Natural killer cell (primary cell): ENCODE measurements around the gene MAD1L1. TPM values are rescaled to one million over a fixed set of nuclear protein-coding genes. Genes with fewer than 3 reads are reported as not detected.

Source experiments
- ATAC-seq, 3 donors: fragments of 150-1000 bp in 2 of 3; fragments of 200-7000 bp in 1 of 3; cut with Tn5 transposase; 1 replicate in 1 of 3; 2 replicates in 2 of 3; pipeline ENCODE4 v1.10.0; 2021; ENCODE audit warnings: mild to moderate bottlenecking in 2 of 3, moderate library complexity in 2 of 3
- DNase-seq, 2 donors: peaks; one replicate each; pipeline versions ENCODE4 v3.0.0 to v3.0.0-alpha.2; 2013 to 2021; ENCODE audit warnings: mixed read lengths in 1 of 2
- H3K27ac ChIP-seq: one replicate; pipeline ENCODE4 v1.5.1; 2013; ENCODE audit warnings: mild to moderate bottlenecking, low read length
- H3K27me3 ChIP-seq: one replicate; pipeline ENCODE4 v1.6.1; 2013; ENCODE audit warnings: low read length; ENCODE audit not compliant: control insufficient read depth, insufficient read depth
- H3K36me3 ChIP-seq: one replicate; pipeline ENCODE4 v1.6.1; 2013; ENCODE audit warnings: low read length; ENCODE audit not compliant: control insufficient read depth, insufficient read depth
- H3K4me1 ChIP-seq: one replicate; pipeline ENCODE4 v1.6.1; 2013; ENCODE audit warnings: low read length; ENCODE audit not compliant: control insufficient read depth, insufficient read depth
- H3K4me3 ChIP-seq: one replicate; pipeline ENCODE4 v1.5.1; 2013; ENCODE audit warnings: low read length
- H3K9me3 ChIP-seq: one replicate; pipeline ENCODE4 v1.6.1; 2013; ENCODE audit warnings: low read length; ENCODE audit not compliant: control insufficient read depth, insufficient read depth
- H3K27ac Mint-ChIP-seq, 2 donors: one replicate each; pipeline ENCODE4 v1.8.0; 2022; ENCODE audit warnings: mild to moderate bottlenecking in 2 of 2, mixed read lengths in 2 of 2, moderate library complexity in 1 of 2
- H3K27me3 Mint-ChIP-seq, 2 donors: one replicate each; pipeline ENCODE4 v1.8.0; 2022; ENCODE audit warnings: low read depth in 2 of 2, mixed read lengths in 2 of 2
- H3K36me3 Mint-ChIP-seq: one replicate; pipeline ENCODE4 v1.8.0; 2022; ENCODE audit warnings: mixed read lengths
- H3K4me1 Mint-ChIP-seq, 2 donors: one replicate each; pipeline ENCODE4 v1.8.0; 2022; ENCODE audit warnings: mixed read lengths in 2 of 2
- H3K4me3 Mint-ChIP-seq: one replicate; pipeline ENCODE4 v1.8.0; 2022; ENCODE audit warnings: mild to moderate bottlenecking, moderate library complexity, mixed read lengths
- H3K9me3 Mint-ChIP-seq, 2 donors: one replicate each; pipeline ENCODE4 v1.8.0; 2022; ENCODE audit warnings: mixed read lengths in 2 of 2
- WGBS: methylation state at CpG from one replicate; pipeline ENCODE4 v1.1.7; 2013; ENCODE audit warnings: missing lambda C conversion rate; ENCODE audit not compliant: insufficient coverage; 5-methylcytosine and 5-hydroxymethylcytosine counted together
- intact Hi-C: fragments of 100-400 bp; cut with micrococcal nuclease; formaldehyde crosslinking; loops from one replicate; pipeline ENCODE4 v1.14.2; 2022
- total RNA-seq, 4 donors: library from RNA; stranded (reverse); fragments of 120-200 nt in 1 of 4; gene quantifications; one replicate each; pipeline versions ENCODE4 v1.2.3 to v1.2.4, GENCODE V29; 2013 to 2022
- TF ChIP-seq, protein P1 (sequence below): fragments of 200-600 bp; IDR thresholded peaks from one replicate; pipeline ENCODE4 v1.8.0; 2022; ENCODE audit warnings: antibody characterized with exemption

MAD1L1 gene
- total RNA-seq, 3 donors from 2014 or later (not counting 1 experiment from before 2014, with no cell fraction given), result 53.6 to 81.2 (median 77.4) TPM

- H3K27ac ChIP-seq, result no peak overlapping the region
- Mint-ChIP-seq H3K27ac (no peak overlapping the region), H3K4me3 (no peak overlapping the region), H3K9me3 (no peaks in the 10 kb centered on the region), H3K4me1 (peaks cover 14 to 33% of the 10 kb centered on the region in 2 donors), H3K27me3 (no peaks in the 10 kb centered on the region), H3K36me3 (no peaks in the 10 kb centered on the region)
- TF ChIP-seq, protein P1, sequence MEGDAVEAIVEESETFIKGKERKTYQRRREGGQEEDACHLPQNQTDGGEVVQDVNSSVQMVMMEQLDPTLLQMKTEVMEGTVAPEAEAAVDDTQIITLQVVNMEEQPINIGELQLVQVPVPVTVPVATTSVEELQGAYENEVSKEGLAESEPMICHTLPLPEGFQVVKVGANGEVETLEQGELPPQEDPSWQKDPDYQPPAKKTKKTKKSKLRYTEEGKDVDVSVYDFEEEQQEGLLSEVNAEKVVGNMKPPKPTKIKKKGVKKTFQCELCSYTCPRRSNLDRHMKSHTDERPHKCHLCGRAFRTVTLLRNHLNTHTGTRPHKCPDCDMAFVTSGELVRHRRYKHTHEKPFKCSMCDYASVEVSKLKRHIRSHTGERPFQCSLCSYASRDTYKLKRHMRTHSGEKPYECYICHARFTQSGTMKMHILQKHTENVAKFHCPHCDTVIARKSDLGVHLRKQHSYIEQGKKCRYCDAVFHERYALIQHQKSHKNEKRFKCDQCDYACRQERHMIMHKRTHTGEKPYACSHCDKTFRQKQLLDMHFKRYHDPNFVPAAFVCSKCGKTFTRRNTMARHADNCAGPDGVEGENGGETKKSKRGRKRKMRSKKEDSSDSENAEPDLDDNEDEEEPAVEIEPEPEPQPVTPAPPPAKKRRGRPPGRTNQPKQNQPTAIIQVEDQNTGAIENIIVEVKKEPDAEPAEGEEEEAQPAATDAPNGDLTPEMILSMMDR, result no peak
- H3K27me3 ChIP-seq, result no peaks in the 10 kb centered on the region
- no peak overlapping the region for H3K4me3 ChIP-seq
- intact Hi-C loops, result no loop called here
- peaks cover 13% of the 10 kb centered on the region for H3K4me1 ChIP-seq
- WGBS, result 97% methylated on average over 5 of the region's 5 CpGs
- H3K9me3 ChIP-seq, result no peaks in the 10 kb centered on the region
- DNase-seq (no peak), ATAC-seq (no peak)
- H3K36me3 ChIP-seq, result peaks cover 17% of the 10 kb centered on the region
Observed at GRCh38 chr7:1893451-1893850, 339.3 kb downstream of the MAD1L1 start.

DNA sequence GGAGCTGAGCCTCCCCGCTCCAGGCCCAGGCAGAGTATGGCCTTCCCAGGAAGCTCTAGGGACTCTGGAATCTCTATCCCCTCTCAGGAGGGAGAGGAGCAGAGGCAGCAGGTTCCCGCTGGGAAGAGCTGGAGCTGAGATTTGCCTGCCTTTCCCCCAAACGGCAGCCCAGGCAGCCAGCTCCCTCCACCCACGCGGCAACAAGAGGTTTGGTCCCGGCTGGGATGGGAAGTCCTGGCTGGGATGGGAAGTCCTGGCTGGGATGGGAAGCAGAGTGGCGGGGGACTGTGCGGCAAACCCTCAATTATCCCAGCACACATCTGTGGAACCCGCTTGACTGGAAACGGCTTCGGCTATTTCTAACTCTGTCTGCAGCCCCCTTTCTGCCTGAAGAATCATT is 339.7 kb downstream of the MAD1L1 start:
- no peaks in the 10 kb centered on the region for H3K9me3 ChIP-seq
- no peaks in the 10 kb centered on the region for H3K27me3 ChIP-seq
- Mint-ChIP-seq H3K9me3 (no peaks in the 10 kb centered on the region), H3K4me3 (no peak overlapping the region), H3K4me1 (peaks cover 14 to 31% of the 10 kb centered on the region in 2 donors), H3K27me3 (no peaks in the 10 kb centered on the region), H3K36me3 (no peaks in the 10 kb centered on the region), H3K27ac (no peak overlapping the region)
- H3K4me3 ChIP-seq, result no peak overlapping the region
- H3K4me1 ChIP-seq, result peaks cover 13% of the 10 kb centered on the region
- H3K36me3 ChIP-seq, result peaks cover 18% of the 10 kb centered on the region
- ATAC-seq (no peak), DNase-seq (no peak)
- TF ChIP-seq, protein P1, result no peak
- intact Hi-C loops, result no loop called here
- 96% methylated on average over 8 of the region's 11 CpGs for WGBS
- no peak overlapping the region for H3K27ac ChIP-seq

DNA sequence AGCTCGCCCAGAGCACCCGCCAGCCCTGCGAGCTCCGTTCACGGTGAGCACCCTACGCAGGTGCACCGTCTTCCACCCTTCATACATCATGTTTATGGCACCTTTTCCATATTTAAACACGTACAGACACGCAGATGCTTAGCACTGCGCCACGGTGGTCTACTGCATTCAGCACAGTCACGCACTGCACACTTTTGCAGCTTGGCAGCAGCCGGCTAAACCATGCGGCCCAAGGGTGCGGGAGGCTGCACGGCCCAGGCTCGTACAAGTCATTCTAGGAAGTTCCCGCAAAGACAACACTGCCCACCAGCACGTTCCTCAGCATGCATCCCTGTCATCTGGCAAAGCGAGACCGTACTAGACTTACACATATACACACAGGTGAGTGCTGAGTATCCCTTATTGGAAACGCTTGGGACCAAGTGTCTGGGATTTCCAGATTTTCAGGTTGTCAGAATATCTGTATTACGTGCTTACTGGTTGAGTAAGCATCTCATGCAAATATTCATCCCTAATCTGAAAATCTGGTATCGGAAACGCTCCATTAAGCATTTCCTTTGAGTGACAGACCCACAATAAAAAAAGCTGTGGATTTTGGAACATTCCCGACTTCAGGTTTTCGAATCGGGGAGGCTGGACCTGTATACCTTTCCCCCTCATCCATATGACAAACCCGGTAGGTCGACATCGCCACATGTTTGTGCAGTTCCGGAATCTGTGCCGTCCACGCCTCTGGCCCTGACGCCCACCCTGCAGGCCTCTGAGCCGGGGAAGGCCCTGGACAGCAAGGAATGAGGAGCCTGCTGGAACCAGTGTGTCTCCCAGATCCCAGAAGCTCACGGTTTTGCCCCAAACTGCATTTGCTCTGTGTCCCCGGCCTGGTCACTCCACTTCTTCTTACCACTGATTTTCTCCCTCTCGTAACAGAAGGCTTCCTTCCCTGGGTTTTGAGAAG is 340.5 kb downstream of the MAD1L1 start:
- Mint-ChIP-seq H3K27me3 (no peaks in the 10 kb centered on the region), H3K9me3 (no peaks in the 10 kb centered on the region), H3K4me3 (no peak overlapping the region), H3K4me1 (peaks cover 14 to 24% of the 10 kb centered on the region in 2 donors), H3K36me3 (no peaks in the 10 kb centered on the region), H3K27ac (no peak overlapping the region)
- H3K27ac ChIP-seq, result no peak overlapping the region
- H3K4me3 ChIP-seq, result no peak overlapping the region
- H3K27me3 ChIP-seq, result no peaks in the 10 kb centered on the region
- H3K9me3 ChIP-seq, result no peaks in the 10 kb centered on the region
- TF ChIP-seq, protein P1, result no peak
- H3K4me1 ChIP-seq, result peaks cover 13% of the 10 kb centered on the region
- WGBS, result 96% methylated on average over 37 of the region's 39 CpGs
- intact Hi-C loops, result no loop called here
- DNase-seq (no peak), ATAC-seq (no peak)
- H3K36me3 ChIP-seq, result peaks cover 19% of the 10 kb centered on the region
